ENCODE results near the gene MAFG.
A peak's percentile ranks its signal among the peaks of the same experiment; 100 is the strongest.

The MAFG gene

GRCh38 chr17:81914103-81914850 lies 13.3 kb downstream of the MAFG start:
- no peak for TF ChIP-seq ZNF610 (tag by site-specific recombination; IDR thresholded peaks at IDR 0.05; ENCODE audit: borderline replicate concordance)
- TF ChIP-seq RBAK (tag by site-specific recombination; IDR thresholded peaks at IDR 0.05), result no peak
- no peak for TF ChIP-seq ZNF24 (tag by site-specific recombination; IDR thresholded peaks at IDR 0.05)
- no peak for TF ChIP-seq ZNF791 (tag by site-specific recombination; IDR thresholded peaks at IDR 0.05)
- TF ChIP-seq ZNF548 (tag by site-specific recombination; IDR thresholded peaks at IDR 0.05), result no peak
- TF ChIP-seq ZNF18 (tag by site-specific recombination; IDR thresholded peaks at IDR 0.05), result no peak
- TF ChIP-seq ZNF16 (tag by site-specific recombination; IDR thresholded peaks at IDR 0.05; ENCODE audit: low read depth), result no peak
- TF ChIP-seq ZNF561 (tag by site-specific recombination; IDR thresholded peaks at IDR 0.05; ENCODE audit: borderline replicate concordance), result no peak
- no peak for TF ChIP-seq ZNF248 (tag by site-specific recombination; IDR thresholded peaks at IDR 0.05)
- no peak for TF ChIP-seq OSR2 (tag by site-specific recombination; IDR thresholded peaks at IDR 0.05)
- no peak for TF ChIP-seq ZNF529 (tag by site-specific recombination; IDR thresholded peaks at IDR 0.05; ENCODE audit: insufficient replicate concordance)
- TF ChIP-seq ZNF280C (tag by site-specific recombination; IDR thresholded peaks at IDR 0.05), result no peak
- TF ChIP-seq ZBTB1 (tag by site-specific recombination; IDR thresholded peaks at IDR 0.05), result no peak
- TF ChIP-seq AEBP2 (tag by site-specific recombination; IDR thresholded peaks at IDR 0.05; ENCODE audit: borderline replicate concordance), result no peak
- CTCF ChIA-PET, result no interaction called here
- no peak overlapping the region for H3K27ac ChIP-seq (ENCODE audit: extremely low read depth, low read depth, low read length)
- H3K4me1 ChIP-seq (ENCODE audit: control insufficient read depth, insufficient read depth, low read length), result peaks cover 10% of the 10 kb centered on the region
- H3K9me3 ChIP-seq (ENCODE audit: control insufficient read depth, insufficient read depth, low read depth, low read length), result no peaks in the 10 kb centered on the region
- POLR2A ChIA-PET, result interaction anchor here (0.8 to 1.0 kb wide), 2 partner anchors 19 to 32 kb away, joined by 3 read pairs; no protein-coding TSS in a partner anchor
- H3K36me3 ChIP-seq (ENCODE audit: control insufficient read depth in 2 of 2, insufficient read depth in 1 of 2, low read length in 2 of 2), result peaks cover 0 to 53% of the 10 kb centered on the region in 2 experiments; a peak in 1 of 3 replicates
- no peak overlapping the region for H3K4me3 ChIP-seq (ENCODE audit: low read depth, low read length)

- ChIA-PET CTCF (interaction anchor here (0.7 to 1.0 kb wide), 5 partner anchors 11 to 106 kb away, joined by 3 to 5 read pairs (median 3); no protein-coding TSS in a partner anchor), POLR2A (interaction anchor here (0.6 to 1.2 kb wide), 7 partner anchors 10 to 210 kb away, joined by 3 to 6 read pairs (median 3); partner anchors contain the start of gene MRPL12)
- no peaks in the 10 kb centered on the region for H3K9me3 ChIP-seq (ENCODE audit: control insufficient read depth, insufficient read depth, low read depth, low read length)
- peaks cover 10% of the 10 kb centered on the region for H3K4me1 ChIP-seq (ENCODE audit: control insufficient read depth, insufficient read depth, low read length)
- H3K36me3 ChIP-seq (ENCODE audit: control insufficient read depth in 2 of 2, insufficient read depth in 1 of 2, low read length in 2 of 2), result peaks cover 0 to 52% of the 10 kb centered on the region in 2 experiments; a peak in 1 of 3 replicates
- H3K4me3 ChIP-seq (ENCODE audit: low read depth, low read length), result no peak overlapping the region
- no peak overlapping the region for H3K27ac ChIP-seq (ENCODE audit: extremely low read depth, low read depth, low read length)
- TF ChIP-seq ZNF488 (tag by site-specific recombination; IDR thresholded peaks at IDR 0.05), result no peak
- TF ChIP-seq ZNF843 (tag by site-specific recombination; IDR thresholded peaks at IDR 0.05), result no peak
- no peak for TF ChIP-seq MZF1 (tag by site-specific recombination; IDR thresholded peaks at IDR 0.05; ENCODE audit: borderline replicate concordance)
- no peak for TF ChIP-seq ZNF529 (tag by site-specific recombination; IDR thresholded peaks at IDR 0.05; ENCODE audit: insufficient replicate concordance)
- TF ChIP-seq ZIC2 (tag by site-specific recombination; IDR thresholded peaks at IDR 0.05), result 0 out of 2 replicates have a peak, but pooled peaks have one; percentile 7
- peak; percentile 87 for TF ChIP-seq ATF2 (tag by site-specific recombination; IDR thresholded peaks at IDR 0.05; ENCODE audit: low read depth)
- TF ChIP-seq ZNF629 (tag by site-specific recombination; IDR thresholded peaks at IDR 0.05), result peak; percentile 40; the same call in 1 of the 2 replicates
- TF ChIP-seq ZNF776 (tag by site-specific recombination; IDR thresholded peaks at IDR 0.05; ENCODE audit: borderline replicate concordance), result no peak
- no peak for TF ChIP-seq ZFP3 (tag by site-specific recombination; IDR thresholded peaks at IDR 0.05; ENCODE audit: low read depth)
- no peak for TF ChIP-seq ZNF10 (tag by site-specific recombination; IDR thresholded peaks at IDR 0.05)
- no peak for TF ChIP-seq ZNF777 (tag by site-specific recombination; IDR thresholded peaks at IDR 0.05; ENCODE audit: borderline replicate concordance)
- TF ChIP-seq ZNF223 (tag by site-specific recombination; IDR thresholded peaks at IDR 0.05), result no peak
- no peak for TF ChIP-seq ZNF155 (tag by site-specific recombination; IDR thresholded peaks at IDR 0.05)
Measured at GRCh38 chr17:81913394-81914102, 14.0 kb downstream of the MAFG start.
